ENCODE data around the gene TBP.

DNA sequence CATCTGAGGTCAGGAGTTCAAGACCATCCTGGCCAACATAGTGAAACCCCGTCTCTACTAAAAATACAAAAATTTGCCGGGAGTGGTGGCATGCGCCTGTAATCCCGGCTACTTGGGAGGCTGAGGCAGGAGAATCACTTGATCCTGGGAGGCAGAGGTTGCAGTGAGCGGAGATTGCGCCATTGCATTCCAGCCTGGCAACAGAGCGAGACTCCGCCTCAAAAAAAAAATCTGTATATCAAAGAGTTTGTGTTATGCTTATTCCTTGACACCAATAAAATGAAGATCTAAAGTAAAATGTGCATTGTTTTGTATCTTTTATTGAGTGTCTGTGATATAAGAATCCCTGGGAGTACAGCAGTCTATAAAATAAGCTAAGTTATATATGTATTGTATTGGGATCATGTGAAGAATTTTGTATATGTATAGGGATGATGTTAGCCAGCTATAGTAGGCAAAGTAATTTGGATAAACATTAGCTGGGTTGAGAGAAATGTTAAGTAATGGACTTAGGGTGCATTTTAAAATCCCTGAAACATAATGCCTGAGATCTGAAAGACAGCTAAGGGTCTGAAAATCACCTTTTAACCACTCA lies 10.9 kb downstream of the TBP start:
- TF ChIP-seq, protein P1, sequence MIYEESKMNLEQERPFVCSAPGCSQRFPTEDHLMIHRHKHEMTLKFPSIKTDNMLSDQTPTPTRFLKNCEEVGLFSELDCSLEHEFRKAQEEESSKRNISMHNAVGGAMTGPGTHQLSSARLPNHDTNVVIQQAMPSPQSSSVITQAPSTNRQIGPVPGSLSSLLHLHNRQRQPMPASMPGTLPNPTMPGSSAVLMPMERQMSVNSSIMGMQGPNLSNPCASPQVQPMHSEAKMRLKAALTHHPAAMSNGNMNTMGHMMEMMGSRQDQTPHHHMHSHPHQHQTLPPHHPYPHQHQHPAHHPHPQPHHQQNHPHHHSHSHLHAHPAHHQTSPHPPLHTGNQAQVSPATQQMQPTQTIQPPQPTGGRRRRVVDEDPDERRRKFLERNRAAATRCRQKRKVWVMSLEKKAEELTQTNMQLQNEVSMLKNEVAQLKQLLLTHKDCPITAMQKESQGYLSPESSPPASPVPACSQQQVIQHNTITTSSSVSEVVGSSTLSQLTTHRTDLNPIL (CRISPR knock-in tag; IDR thresholded peaks at IDR 0.05; ENCODE audit: low read depth), result no peak
- TF ChIP-seq ZFP30 (CRISPR knock-in tag; IDR thresholded peaks at IDR 0.05) (no peak), BACH2 (CRISPR knock-in tag; IDR thresholded peaks at IDR 0.05; ENCODE audit: borderline replicate concordance) (no peak), ZC3H10 (CRISPR knock-in tag; IDR thresholded peaks at IDR 0.05) (no peak), ISL1 (CRISPR knock-in tag; IDR thresholded peaks at IDR 0.05) (no peak), PPARA (CRISPR knock-in tag; IDR thresholded peaks at IDR 0.05; ENCODE audit: borderline replicate concordance) (no peak), CSDC2 (CRISPR knock-in tag; IDR thresholded peaks at IDR 0.05) (no peak), RARB (CRISPR knock-in tag; IDR thresholded peaks at IDR 0.05) (no peak), TOX (CRISPR knock-in tag; IDR thresholded peaks at IDR 0.05; ENCODE audit: borderline replicate concordance) (no peak), ZFP3 (CRISPR knock-in tag; IDR thresholded peaks at IDR 0.05) (no peak), TCF4 (CRISPR knock-in tag; IDR thresholded peaks at IDR 0.05; ENCODE audit: borderline replicate concordance) (no peak)
- TF ChIP-seq, protein P2, sequence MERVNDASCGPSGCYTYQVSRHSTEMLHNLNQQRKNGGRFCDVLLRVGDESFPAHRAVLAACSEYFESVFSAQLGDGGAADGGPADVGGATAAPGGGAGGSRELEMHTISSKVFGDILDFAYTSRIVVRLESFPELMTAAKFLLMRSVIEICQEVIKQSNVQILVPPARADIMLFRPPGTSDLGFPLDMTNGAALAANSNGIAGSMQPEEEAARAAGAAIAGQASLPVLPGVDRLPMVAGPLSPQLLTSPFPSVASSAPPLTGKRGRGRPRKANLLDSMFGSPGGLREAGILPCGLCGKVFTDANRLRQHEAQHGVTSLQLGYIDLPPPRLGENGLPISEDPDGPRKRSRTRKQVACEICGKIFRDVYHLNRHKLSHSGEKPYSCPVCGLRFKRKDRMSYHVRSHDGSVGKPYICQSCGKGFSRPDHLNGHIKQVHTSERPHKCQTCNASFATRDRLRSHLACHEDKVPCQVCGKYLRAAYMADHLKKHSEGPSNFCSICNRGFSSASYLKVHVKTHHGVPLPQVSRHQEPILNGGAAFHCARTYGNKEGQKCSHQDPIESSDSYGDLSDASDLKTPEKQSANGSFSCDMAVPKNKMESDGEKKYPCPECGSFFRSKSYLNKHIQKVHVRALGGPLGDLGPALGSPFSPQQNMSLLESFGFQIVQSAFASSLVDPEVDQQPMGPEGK (CRISPR knock-in tag; IDR thresholded peaks at IDR 0.05; ENCODE audit: borderline replicate concordance), result no peak
- TF ChIP-seq, protein P3, sequence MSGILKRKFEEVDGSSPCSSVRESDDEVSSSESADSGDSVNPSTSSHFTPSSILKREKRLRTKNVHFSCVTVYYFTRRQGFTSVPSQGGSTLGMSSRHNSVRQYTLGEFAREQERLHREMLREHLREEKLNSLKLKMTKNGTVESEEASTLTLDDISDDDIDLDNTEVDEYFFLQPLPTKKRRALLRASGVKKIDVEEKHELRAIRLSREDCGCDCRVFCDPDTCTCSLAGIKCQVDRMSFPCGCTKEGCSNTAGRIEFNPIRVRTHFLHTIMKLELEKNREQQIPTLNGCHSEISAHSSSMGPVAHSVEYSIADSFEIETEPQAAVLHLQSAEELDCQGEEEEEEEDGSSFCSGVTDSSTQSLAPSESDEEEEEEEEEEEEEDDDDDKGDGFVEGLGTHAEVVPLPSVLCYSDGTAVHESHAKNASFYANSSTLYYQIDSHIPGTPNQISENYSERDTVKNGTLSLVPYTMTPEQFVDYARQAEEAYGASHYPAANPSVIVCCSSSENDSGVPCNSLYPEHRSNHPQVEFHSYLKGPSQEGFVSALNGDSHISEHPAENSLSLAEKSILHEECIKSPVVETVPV (CRISPR knock-in tag; IDR thresholded peaks at IDR 0.05), result no peak

Data from SK-N-SH treated with all-trans-retinoic acid at 6 μM for 48 hours (cell line).